ENCODE measurements around the gene CDK5RAP2.
"Not testable (repeated sequence)": the region's sequence is repeated elsewhere in the genome, so short reads cannot be mapped to it uniquely, and the experiment has no call there.

CDK5RAP2 gene

GRCh38 chr9:120587328-120587727 is 7.4 kb upstream of the CDK5RAP2 start:
- no peak for DNase-seq

GRCh38 chr9:120583958-120584369 is 4.0 kb upstream of the CDK5RAP2 start:
- peak; percentile 34 for DNase-seq

GRCh38 chr9:120579139-120580050 is 572 bp downstream of the CDK5RAP2 start:
- peak; percentile 28 for DNase-seq

- DNase-seq: no peak
Observed at GRCh38 chr9:120574473-120574872, 5.5 kb downstream of the CDK5RAP2 start.

- no peak for DNase-seq
Observed at GRCh38 chr9:120572472-120572871, 7.5 kb downstream of the CDK5RAP2 start.

- DNase-seq: no peak
Observed at GRCh38 chr9:120571443-120572257, 8.3 kb downstream of the CDK5RAP2 start.

- no peak for DNase-seq
Observed at GRCh38 chr9:120570296-120570695, 9.7 kb downstream of the CDK5RAP2 start.

- no peak for DNase-seq
Observed at GRCh38 chr9:120569556-120569955, 10.4 kb downstream of the CDK5RAP2 start.

GRCh38 chr9:120568816-120569215 is 11.2 kb downstream of the CDK5RAP2 start:
- DNase-seq: no peak

GRCh38 chr9:120567874-120568273 is 12.1 kb downstream of the CDK5RAP2 start:
- DNase-seq: no peak

- DNase-seq: no peak
Observed at GRCh38 chr9:120567081-120567480, 12.9 kb downstream of the CDK5RAP2 start.

- DNase-seq: no peak
Observed at GRCh38 chr9:120564589-120564988, 15.4 kb downstream of the CDK5RAP2 start.

- no peak for DNase-seq
Observed at GRCh38 chr9:120562861-120563443, 17.0 kb downstream of the CDK5RAP2 start.

- no peak for DNase-seq
Observed at GRCh38 chr9:120561709-120562108, 18.3 kb downstream of the CDK5RAP2 start.

GRCh38 chr9:120559546-120559945 is 20.4 kb downstream of the CDK5RAP2 start:
- no peak for DNase-seq

GRCh38 chr9:120558454-120558853 is 21.5 kb downstream of the CDK5RAP2 start:
- DNase-seq: no peak

GRCh38 chr9:120557205-120557604 is 22.8 kb downstream of the CDK5RAP2 start:
- no peak for DNase-seq

GRCh38 chr9:120556775-120557174 is 23.2 kb downstream of the CDK5RAP2 start:
- DNase-seq: no peak

GRCh38 chr9:120555839-120556238 is 24.1 kb downstream of the CDK5RAP2 start:
- no peak for DNase-seq

- not testable (repeated sequence) for DNase-seq
Observed at GRCh38 chr9:120552210-120552704, 27.7 kb downstream of the CDK5RAP2 start.

GRCh38 chr9:120545701-120546550 is 34.0 kb downstream of the CDK5RAP2 start:
- no peak for DNase-seq

- DNase-seq: no peak
Observed at GRCh38 chr9:120544441-120544840, 35.5 kb downstream of the CDK5RAP2 start.
